ENCODE measurements around the gene SP8.
"Not testable (repeated sequence)": the region's sequence is repeated elsewhere in the genome, so short reads cannot be mapped to it uniquely, and the experiment has no call there.

SP8 gene

DNA sequence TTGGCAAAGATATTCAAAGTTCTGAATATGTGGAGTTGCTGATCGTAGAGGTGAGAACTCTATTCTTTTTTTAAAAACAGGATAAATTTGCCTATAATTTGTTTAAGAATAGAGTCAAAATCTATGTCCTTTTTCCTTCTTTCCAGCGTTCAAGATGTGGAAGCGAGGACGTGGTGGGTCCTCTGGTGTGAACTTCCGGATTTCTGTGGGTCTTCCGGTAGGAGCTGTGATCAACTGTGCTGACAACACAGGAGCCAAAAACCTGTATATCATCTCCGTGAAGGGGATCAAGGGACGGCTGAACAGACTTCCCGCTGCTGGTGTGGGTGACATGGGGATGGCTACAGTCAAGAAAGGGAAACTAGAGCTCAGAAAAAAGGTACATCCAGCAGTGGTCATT lies 40.5 kb upstream of the SP8 start:
- TF ChIP-seq, protein P1, sequence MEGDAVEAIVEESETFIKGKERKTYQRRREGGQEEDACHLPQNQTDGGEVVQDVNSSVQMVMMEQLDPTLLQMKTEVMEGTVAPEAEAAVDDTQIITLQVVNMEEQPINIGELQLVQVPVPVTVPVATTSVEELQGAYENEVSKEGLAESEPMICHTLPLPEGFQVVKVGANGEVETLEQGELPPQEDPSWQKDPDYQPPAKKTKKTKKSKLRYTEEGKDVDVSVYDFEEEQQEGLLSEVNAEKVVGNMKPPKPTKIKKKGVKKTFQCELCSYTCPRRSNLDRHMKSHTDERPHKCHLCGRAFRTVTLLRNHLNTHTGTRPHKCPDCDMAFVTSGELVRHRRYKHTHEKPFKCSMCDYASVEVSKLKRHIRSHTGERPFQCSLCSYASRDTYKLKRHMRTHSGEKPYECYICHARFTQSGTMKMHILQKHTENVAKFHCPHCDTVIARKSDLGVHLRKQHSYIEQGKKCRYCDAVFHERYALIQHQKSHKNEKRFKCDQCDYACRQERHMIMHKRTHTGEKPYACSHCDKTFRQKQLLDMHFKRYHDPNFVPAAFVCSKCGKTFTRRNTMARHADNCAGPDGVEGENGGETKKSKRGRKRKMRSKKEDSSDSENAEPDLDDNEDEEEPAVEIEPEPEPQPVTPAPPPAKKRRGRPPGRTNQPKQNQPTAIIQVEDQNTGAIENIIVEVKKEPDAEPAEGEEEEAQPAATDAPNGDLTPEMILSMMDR (conservative IDR thresholded peaks at IDR 0.05; ENCODE audit: low read depth, low read length), result no peak
- H3K4me3 ChIP-seq (ENCODE audit: low read depth, low read length), result no peak overlapping the region
- no peak for DNase-seq (ENCODE audit: low read depth)

DNA sequence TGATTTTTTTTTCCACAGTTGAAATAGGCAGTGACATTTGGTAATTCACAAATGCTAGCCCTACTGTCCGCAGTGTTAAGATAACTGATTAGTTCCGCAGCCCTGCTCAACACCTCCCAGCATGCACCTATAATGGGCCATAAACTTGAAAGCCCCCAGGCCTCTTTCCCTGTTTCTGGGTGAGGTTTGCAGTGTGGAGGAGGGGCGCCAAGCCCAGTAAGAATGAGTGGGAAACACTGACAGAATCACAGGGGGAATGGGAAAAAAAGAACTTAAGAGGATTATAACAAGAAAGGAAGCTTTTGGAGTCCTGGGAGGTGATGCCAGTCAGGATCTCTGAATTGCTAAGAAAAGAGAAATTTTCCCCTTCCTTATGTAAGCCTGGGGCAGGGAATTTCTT lies 39.6 kb upstream of the SP8 start:
- no peak for DNase-seq (ENCODE audit: low read depth)
- TF ChIP-seq, protein P1 (conservative IDR thresholded peaks at IDR 0.05; ENCODE audit: low read depth, low read length), result no peak
- H3K4me3 ChIP-seq (ENCODE audit: low read depth, low read length), result no peak overlapping the region

DNA sequence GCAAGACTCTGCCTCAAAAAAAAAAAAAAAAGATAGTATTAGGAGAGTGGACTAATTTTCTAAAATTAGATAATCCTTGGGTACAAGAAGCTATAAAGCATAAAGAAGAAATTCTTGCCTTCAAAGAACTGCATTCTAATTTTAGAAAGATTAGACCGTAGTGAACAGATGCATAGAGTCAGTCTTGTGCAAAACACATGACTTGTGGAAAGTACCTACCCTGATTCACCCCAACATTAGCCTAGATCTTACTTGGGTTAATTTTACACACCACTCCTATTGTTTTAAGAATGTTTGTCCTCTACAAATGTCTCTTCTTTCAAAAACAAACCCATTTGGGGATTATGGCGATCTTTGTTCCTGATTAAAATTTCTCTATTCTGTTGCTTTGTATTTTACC lies 38.9 kb upstream of the SP8 start:
- H3K4me3 ChIP-seq (ENCODE audit: low read depth, low read length), result no peak overlapping the region
- no peak for DNase-seq (ENCODE audit: low read depth)
- TF ChIP-seq, protein P1 (conservative IDR thresholded peaks at IDR 0.05; ENCODE audit: low read depth, low read length), result no peak

DNA sequence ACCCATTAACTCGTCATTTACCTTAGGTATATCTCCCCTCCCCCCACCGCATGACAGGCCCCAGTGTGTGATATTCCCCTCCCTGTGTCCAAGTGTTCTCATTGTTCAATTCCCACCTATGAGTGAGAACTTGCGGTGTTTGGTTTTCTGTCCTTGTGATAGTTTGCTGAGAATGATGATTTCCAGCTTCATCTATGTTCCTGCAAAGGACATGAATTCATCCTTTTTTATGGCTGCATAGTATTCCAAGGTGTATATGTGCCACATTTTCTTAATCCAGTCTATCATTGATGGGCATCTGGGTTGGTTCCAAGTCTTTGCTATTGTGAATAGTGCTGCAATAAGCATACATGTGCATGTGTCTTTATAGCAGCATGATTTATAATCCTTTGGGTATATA lies 34.7 kb upstream of the SP8 start:
- H3K4me3 ChIP-seq (ENCODE audit: low read depth, low read length); DNase-seq (ENCODE audit: low read depth): not testable (repeated sequence)

DNA sequence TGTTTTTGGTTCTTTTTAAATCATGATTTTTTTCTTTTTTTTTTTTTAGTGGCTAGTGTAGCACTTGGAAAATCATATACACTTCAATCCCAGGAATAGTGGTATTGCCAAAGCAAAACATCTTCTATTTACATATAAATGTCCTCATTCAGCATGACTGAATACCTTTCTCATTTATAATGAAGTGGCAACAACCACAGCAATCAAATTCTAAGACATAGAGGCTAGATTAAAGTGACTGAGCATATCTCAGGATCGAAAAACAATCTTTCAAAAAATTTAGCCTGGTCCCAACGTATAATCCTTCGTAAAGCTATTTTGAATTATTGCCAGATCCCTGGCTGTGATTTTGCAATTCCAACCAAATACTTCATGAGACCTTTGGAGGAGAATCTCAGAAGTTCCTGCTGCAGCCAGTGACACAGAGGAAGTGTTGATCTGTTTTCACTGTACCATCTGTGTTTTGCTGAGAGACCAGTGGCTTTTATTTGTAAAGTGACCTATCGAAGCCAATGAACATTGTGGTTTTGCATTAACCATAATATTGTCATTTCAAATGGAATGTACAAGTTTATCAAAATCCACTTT lies 29.8 kb upstream of the SP8 start:
- peak; percentile 4 for DNase-seq (ENCODE audit: low read depth)
- H3K4me3 ChIP-seq (ENCODE audit: low read depth, low read length), result no peak overlapping the region
- TF ChIP-seq, protein P1 (conservative IDR thresholded peaks at IDR 0.05; ENCODE audit: low read depth, low read length), result no peak

DNA sequence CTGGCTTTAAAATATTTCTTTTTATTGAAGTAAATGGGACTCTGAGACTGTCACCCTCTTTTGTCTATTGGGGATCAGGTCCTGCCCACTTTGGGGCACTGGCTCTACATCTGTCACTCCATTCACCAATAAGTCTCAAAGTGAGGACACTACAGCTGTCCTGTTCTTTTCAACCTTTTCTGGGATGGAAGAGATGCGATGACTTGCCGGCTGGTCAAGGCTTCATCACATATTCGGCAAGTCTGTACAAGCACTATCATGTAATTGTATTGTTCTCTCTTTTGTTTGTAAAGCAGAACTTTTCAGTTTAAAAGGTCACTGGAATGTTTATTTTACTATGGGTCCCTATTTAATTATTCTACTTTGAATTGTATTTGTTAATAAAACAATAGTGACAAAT lies 17.7 kb upstream of the SP8 start:
- TF ChIP-seq, protein P1 (conservative IDR thresholded peaks at IDR 0.05; ENCODE audit: low read depth, low read length), result no peak
- no peak overlapping the region for H3K4me3 ChIP-seq (ENCODE audit: low read depth, low read length)
- DNase-seq (ENCODE audit: low read depth), result no peak

DNA sequence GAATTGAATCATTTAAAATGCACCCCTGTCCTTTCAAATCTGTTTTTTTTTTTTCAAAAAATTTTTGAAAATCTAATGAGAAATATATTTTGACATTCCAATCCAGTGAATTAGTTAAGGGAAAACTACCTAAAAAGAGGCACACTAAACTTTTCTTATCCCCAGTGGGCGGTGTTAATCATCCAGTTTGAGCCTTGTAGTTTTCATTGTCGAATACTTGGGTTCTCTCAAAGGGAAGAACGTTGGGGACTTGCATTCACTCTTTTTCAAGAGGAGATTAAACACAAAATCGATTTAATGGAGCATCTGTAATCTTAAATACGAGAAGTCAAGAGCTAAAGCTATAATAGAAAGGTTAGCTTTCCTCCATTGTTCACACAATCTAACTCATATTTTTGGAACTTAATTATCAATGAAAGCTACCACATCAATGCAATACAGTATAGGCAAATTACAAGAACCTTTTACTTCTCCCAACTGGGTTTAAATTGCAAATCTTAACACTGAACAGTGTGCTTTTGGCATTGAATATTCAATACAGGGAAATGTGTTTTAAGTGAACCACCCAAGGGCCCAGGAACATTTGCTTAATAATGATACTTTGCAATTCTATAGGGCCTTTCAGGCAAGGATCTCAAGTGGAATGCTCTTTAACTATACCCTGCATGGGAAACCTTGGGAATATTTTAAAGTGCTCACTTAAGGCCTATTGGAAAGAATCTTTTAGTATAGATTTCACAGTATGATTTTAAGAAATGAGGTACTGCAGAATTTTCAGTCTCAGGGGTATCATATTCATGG lies 13.1 kb upstream of the SP8 start:
- no peak for DNase-seq (ENCODE audit: low read depth)
- TF ChIP-seq, protein P1 (conservative IDR thresholded peaks at IDR 0.05; ENCODE audit: low read depth, low read length), result no peak
- no peak overlapping the region for H3K4me3 ChIP-seq (ENCODE audit: low read depth, low read length)

Data from choroid plexus epithelial cell (primary cell).